KOPT-K1 (cell line): Measurements from ENCODE around the gene C2orf66.

Source experiments
- H3K27ac ChIP-seq: fragments of 200-600 bp; sonication (generic); 2 replicates; pipeline ENCODE4 v1.5.1; 2016; ENCODE audit warnings: antibody characterized with exemption, mild to moderate bottlenecking, low read depth, low read length; ENCODE audit not compliant: poor library complexity, severe bottlenecking
- H3K36me3 ChIP-seq: fragments of 200-600 bp; sonication (generic); 2 replicates; pipeline ENCODE4 v1.5.1; 2017; ENCODE audit warnings: antibody characterized with exemption, mild to moderate bottlenecking, low read length, moderate library complexity; ENCODE audit not compliant: insufficient read depth
- H3K9me3 ChIP-seq: fragments of 200-600 bp; sonication (generic); 2 replicates; pipeline ENCODE4 v1.5.1; 2017; ENCODE audit warnings: antibody characterized with exemption, low read length, mild to moderate bottlenecking; ENCODE audit not compliant: insufficient read depth, poor library complexity, severe bottlenecking

Gene C2orf66

GRCh38 chr2:196804381-196804780 is 4.8 kb downstream of the C2orf66 start:
- Histone ChIP-seq H3K27ac (no peak overlapping the region), H3K36me3 (no peaks in the 10 kb centered on the region), H3K9me3 (no peaks in the 10 kb centered on the region)

- no peak overlapping the region for H3K27ac ChIP-seq
- H3K9me3 ChIP-seq = no peaks in the 10 kb centered on the region
- H3K36me3 ChIP-seq = peaks cover 5% of the 10 kb centered on the region
Observed at GRCh38 chr2:196802401-196802800, 6.8 kb downstream of the C2orf66 start.

GRCh38 chr2:196801674-196802261 is 7.4 kb downstream of the C2orf66 start:
- Histone ChIP-seq H3K27ac (no peak overlapping the region), H3K9me3 (no peaks in the 10 kb centered on the region), H3K36me3 (peaks cover 11% of the 10 kb centered on the region)

- peak overlapping the region; percentile 79 for H3K27ac ChIP-seq
- peaks cover 33% of the 10 kb centered on the region for H3K36me3 ChIP-seq
- H3K9me3 ChIP-seq = no peaks in the 10 kb centered on the region
Observed at GRCh38 chr2:196798980-196799379, 10.2 kb downstream of the C2orf66 start.

GRCh38 chr2:196792865-196793264 is 16.3 kb downstream of the C2orf66 start:
- Histone ChIP-seq H3K27ac (no peak overlapping the region), H3K36me3 (peaks cover 94% of the 10 kb centered on the region), H3K9me3 (no peaks in the 10 kb centered on the region)

- Histone ChIP-seq H3K27ac (no peak overlapping the region), H3K36me3 (peaks cover 97% of the 10 kb centered on the region), H3K9me3 (no peaks in the 10 kb centered on the region)
Observed at GRCh38 chr2:196783431-196784094, 25.6 kb downstream of the C2orf66 start.

GRCh38 chr2:196767101-196767500 is 42.1 kb downstream of the C2orf66 start:
- Histone ChIP-seq H3K36me3 (peaks cover 95% of the 10 kb centered on the region), H3K27ac (no peak overlapping the region), H3K9me3 (no peaks in the 10 kb centered on the region)

- peaks cover 18% of the 10 kb centered on the region for H3K9me3 ChIP-seq
- peaks cover 60% of the 10 kb centered on the region for H3K36me3 ChIP-seq
- H3K27ac ChIP-seq = no peak overlapping the region
Observed at GRCh38 chr2:196759378-196759706, 49.8 kb downstream of the C2orf66 start.

- Histone ChIP-seq H3K36me3 (peaks cover 54% of the 10 kb centered on the region), H3K27ac (no peak overlapping the region), H3K9me3 (peaks cover 25% of the 10 kb centered on the region)
Observed at GRCh38 chr2:196758474-196759377, 50.4 kb downstream of the C2orf66 start.
